H9 (cell line): ENCODE measurements around the gene PCDHGA6. TPM values are rescaled to one million over a fixed set of nuclear protein-coding genes. Genes with fewer than 3 reads are reported as not detected.
A peak's percentile ranks its signal among the peaks of the same experiment; 100 is the strongest.

Source experiments
- DNase-seq: peaks from one replicate; pipeline ENCODE4 v3.0.0-alpha.2; 2017
- H2AFZ ChIP-seq: one replicate; pipeline ENCODE4 v1.6.1; 2013; ENCODE audit warnings: mild to moderate bottlenecking, low read length, control low read depth, moderate library complexity
- H2AK5ac ChIP-seq: 2 replicates; pipeline ENCODE4 v1.6.1; 2013; ENCODE audit warnings: low read length, control low read depth, mixed read lengths; ENCODE audit not compliant: insufficient read length
- H2BK120ac ChIP-seq: one replicate; pipeline ENCODE4 v1.6.1; 2013; ENCODE audit warnings: low read depth, mild to moderate bottlenecking, low read length, control low read depth, inconsistent platforms; ENCODE audit not compliant: poor library complexity, severe bottlenecking
- H2BK12ac ChIP-seq: 2 replicates; pipeline ENCODE4 v1.6.1; 2013; ENCODE audit warnings: low read length, control low read depth, mixed read lengths, low read depth; ENCODE audit not compliant: insufficient read length
- H2BK15ac ChIP-seq: 2 replicates; pipeline ENCODE4 v1.6.1; 2013; ENCODE audit warnings: low read depth, low read length, control low read depth
- H2BK20ac ChIP-seq: one replicate; pipeline ENCODE4 v1.6.1; 2013; ENCODE audit warnings: low read depth, mild to moderate bottlenecking, low read length, control low read depth, inconsistent platforms; ENCODE audit not compliant: poor library complexity, severe bottlenecking
- H2BK5ac ChIP-seq: 2 replicates; pipeline ENCODE4 v1.6.1; 2013; ENCODE audit warnings: low read length, control low read depth, mixed read lengths; ENCODE audit not compliant: insufficient read length
- H3K14ac ChIP-seq: 2 replicates; pipeline ENCODE4 v1.6.1; 2013; ENCODE audit warnings: low read length, control low read depth; ENCODE audit not compliant: insufficient read depth
- H3K18ac ChIP-seq: 2 replicates; pipeline ENCODE4 v1.6.1; 2013; ENCODE audit warnings: low read depth, mild to moderate bottlenecking, mixed read lengths, low read length, control low read depth; ENCODE audit not compliant: insufficient read length
- H3K23ac ChIP-seq: 2 replicates; pipeline ENCODE4 v1.6.1; 2013; ENCODE audit warnings: low read length, control low read depth, mixed read lengths, low read depth; ENCODE audit not compliant: insufficient read length
- H3K23me2 ChIP-seq: 2 replicates; pipeline ENCODE4 v1.6.1; 2013; ENCODE audit warnings: low read depth, mild to moderate bottlenecking, mixed read lengths, low read length, control low read depth; ENCODE audit not compliant: insufficient read length, poor library complexity, severe bottlenecking
- H3K27ac ChIP-seq: 2 replicates; pipeline ENCODE4 v1.5.1; 2013; ENCODE audit warnings: low read length, control low read depth, mixed read lengths, low read depth; ENCODE audit not compliant: insufficient read length
- H3K27me3 ChIP-seq: 2 replicates; pipeline ENCODE4 v1.6.1; 2013; ENCODE audit warnings: low read length, control low read depth, inconsistent platforms; ENCODE audit not compliant: insufficient read depth
- H3K4ac ChIP-seq: 2 replicates; pipeline ENCODE4 v1.6.1; 2013; ENCODE audit warnings: low read depth, mild to moderate bottlenecking, control low read depth, inconsistent platforms, low read length, moderate library complexity
- H3K4me1 ChIP-seq: 2 replicates; pipeline ENCODE4 v1.6.1; 2013; ENCODE audit warnings: low read length, control low read depth, inconsistent platforms; ENCODE audit not compliant: insufficient read depth
- H3K4me2 ChIP-seq: 2 replicates; pipeline ENCODE4 v1.6.1; 2013; ENCODE audit warnings: low read length, control low read depth, mixed read lengths; ENCODE audit not compliant: insufficient read length, insufficient read depth
- H3K56ac ChIP-seq: 2 replicates; pipeline ENCODE4 v1.6.1; 2013; ENCODE audit warnings: low read depth, mild to moderate bottlenecking, mixed read lengths, low read length, control low read depth; ENCODE audit not compliant: insufficient read length
- H3K79me1 ChIP-seq: 2 replicates; pipeline ENCODE4 v1.6.1; 2013; ENCODE audit warnings: low read depth, mild to moderate bottlenecking, moderate library complexity, low read length, control low read depth, inconsistent platforms; ENCODE audit not compliant: insufficient read depth, poor library complexity, severe bottlenecking
- H3K79me2 ChIP-seq: 2 replicates; pipeline ENCODE4 v1.6.1; 2013; ENCODE audit warnings: low read length, control low read depth, inconsistent platforms; ENCODE audit not compliant: insufficient read depth
- H3K9ac ChIP-seq: 2 replicates; pipeline ENCODE4 v1.6.1; 2013; ENCODE audit warnings: low read length, control low read depth, mixed read lengths; ENCODE audit not compliant: insufficient read length; ENCODE audit errors: extremely low read depth
- H3K9me3 ChIP-seq: one replicate; pipeline ENCODE4 v1.6.1; 2013; ENCODE audit warnings: low read depth, low read length, inconsistent platforms; ENCODE audit not compliant: control insufficient read depth
- H3T11ph ChIP-seq: one replicate; pipeline ENCODE4 v1.6.1; 2013; ENCODE audit warnings: mild to moderate bottlenecking, low read length, control low read depth, inconsistent platforms
- H4K20me1 ChIP-seq: one replicate; pipeline ENCODE4 v1.6.1; 2013; ENCODE audit not compliant: control insufficient read depth, insufficient read length, insufficient read depth
- H4K5ac ChIP-seq: 2 replicates; pipeline ENCODE4 v1.6.1; 2013; ENCODE audit warnings: low read depth, mild to moderate bottlenecking, mixed read lengths, low read length, control low read depth; ENCODE audit not compliant: insufficient read length
- H4K8ac ChIP-seq: replicated peaks from 2 replicates; pipeline ENCODE4 v1.6.1; 2013; ENCODE audit warnings: low read length, control low read depth, mixed read lengths, low read depth; ENCODE audit not compliant: insufficient read length
- H4K91ac ChIP-seq: 2 replicates; pipeline ENCODE4 v1.6.1; 2013; ENCODE audit warnings: low read depth, mild to moderate bottlenecking, moderate library complexity, mixed read lengths, low read length, control low read depth; ENCODE audit not compliant: insufficient read length
- H3K27ac Mint-ChIP-seq, 3 experiments: 2 replicates in 2 of 3; 3 replicates in 1 of 3; pipeline ENCODE4 v1.8.0; 2020 to 2021; ENCODE audit warnings: mixed read lengths in 3 of 3, mild to moderate bottlenecking in 1 of 3, moderate library complexity in 1 of 3
- H3K27me3 Mint-ChIP-seq: 2 replicates; pipeline ENCODE4 v1.8.0; 2021; ENCODE audit warnings: low read depth, mild to moderate bottlenecking, moderate library complexity, mixed read lengths
- H3K36me3 Mint-ChIP-seq, 3 experiments: 2 replicates in 2 of 3; 3 replicates in 1 of 3; pipeline ENCODE4 v1.8.0; 2020 to 2021; ENCODE audit warnings: low read depth in 3 of 3, mixed read lengths in 3 of 3; ENCODE audit not compliant: insufficient read depth in 1 of 3
- H3K4me1 Mint-ChIP-seq, 2 experiments: 2 replicates each; pipeline ENCODE4 v1.8.0; 2020; ENCODE audit warnings: mixed read lengths in 2 of 2
- H3K4me3 Mint-ChIP-seq, 2 experiments: 2 replicates in 1 of 2; 3 replicates in 1 of 2; pipeline ENCODE4 v1.8.0; 2020 to 2021; ENCODE audit warnings: mild to moderate bottlenecking in 2 of 2, mixed read lengths in 2 of 2, moderate library complexity in 1 of 2
- H3K9me3 Mint-ChIP-seq, 2 experiments: 2 replicates in 1 of 2; 3 replicates in 1 of 2; pipeline ENCODE4 v1.8.0; 2020; ENCODE audit warnings: mild to moderate bottlenecking in 2 of 2, mixed read lengths in 2 of 2, moderate library complexity in 1 of 2
- WGBS: extraction: QIAGEN DNeasy Blood & Tissue Kit; methylation state at CpG from one replicate; pipeline ENCODE4 v1.1.7; 2013; ENCODE audit warnings: missing lambda C conversion rate, low lambda C conversion rate, mixed read lengths; ENCODE audit not compliant: insufficient read length; ENCODE audit errors: extremely low coverage; 5-methylcytosine and 5-hydroxymethylcytosine counted together
- total RNA-seq: library from RNA; stranded (reverse); gene quantifications from 2 replicates; pipeline ENCODE4 v1.2.1, GENCODE V29; 2021
- TF ChIP-seq, protein P1 (sequence below): fragments of 200-600 bp; sonication (generic); conservative IDR thresholded peaks from 3 replicates; pipeline ENCODE4 v1.8.0; 2021; ENCODE audit warnings: antibody characterized with exemption, mild to moderate bottlenecking

Gene PCDHGA6
- total RNA-seq, 1 experiment from 2014 or later: 1.7 TPM

DNA sequence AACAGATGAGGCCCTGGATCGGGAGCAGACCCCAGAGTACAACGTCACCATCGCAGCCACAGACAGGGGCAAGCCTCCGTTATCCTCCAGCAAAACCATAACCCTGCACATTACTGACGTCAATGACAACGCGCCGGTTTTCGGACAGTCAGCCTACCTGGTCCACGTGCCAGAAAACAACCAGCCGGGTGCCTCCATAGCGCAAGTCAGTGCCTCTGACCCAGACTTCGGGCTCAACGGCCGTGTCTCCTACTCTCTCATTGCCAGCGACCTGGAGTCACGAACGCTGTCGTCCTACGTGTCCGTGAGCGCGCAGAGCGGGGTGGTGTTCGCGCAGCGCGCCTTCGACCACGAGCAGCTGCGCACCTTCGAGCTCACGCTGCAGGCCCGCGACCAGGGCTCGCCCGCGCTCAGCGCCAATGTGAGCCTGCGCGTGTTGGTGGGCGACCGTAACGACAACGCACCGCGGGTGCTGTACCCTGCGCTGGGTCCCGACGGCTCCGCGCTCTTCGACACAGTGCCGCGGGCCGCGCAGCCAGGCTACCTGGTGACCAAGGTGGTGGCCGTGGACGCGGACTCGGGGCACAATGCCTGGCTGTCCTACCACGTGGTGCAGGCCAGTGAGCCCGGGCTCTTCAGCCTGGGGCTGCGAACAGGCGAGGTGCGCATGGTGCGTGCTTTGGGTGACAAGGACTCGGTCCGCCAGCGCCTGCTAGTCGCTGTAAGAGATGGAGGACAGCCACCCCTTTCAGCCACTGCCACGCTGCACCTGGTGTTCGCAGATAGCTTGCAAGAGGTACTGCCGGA, 45.6 kb downstream of the PCDHGA6 start:
- no peak overlapping the region for H4K91ac ChIP-seq
- no peak overlapping the region for H2BK20ac ChIP-seq
- peaks cover 17% of the 10 kb centered on the region for H3K27me3 Mint-ChIP-seq
- H2AFZ ChIP-seq: no peak overlapping the region
- H3K9ac ChIP-seq: no peak overlapping the region
- peaks cover 13% of the 10 kb centered on the region for H3K9me3 ChIP-seq
- no peak overlapping the region for H3K4me2 ChIP-seq
- H3K4ac ChIP-seq: no peak overlapping the region
- peak; percentile 28 for DNase-seq
- H3K4me3 Mint-ChIP-seq: peak overlapping the region in 1 of 2 experiments; percentile 86; a peak in 1 of 5 replicates
- H3K79me1 ChIP-seq: no peaks in the 10 kb centered on the region
- no peak overlapping the region for H3K27ac ChIP-seq
- H4K8ac ChIP-seq: no peak overlapping the region
- H3T11ph ChIP-seq: no peak overlapping the region
- no peak overlapping the region for H2BK120ac ChIP-seq
- H3K23ac ChIP-seq: no peak overlapping the region
- no peak overlapping the region for H3K14ac ChIP-seq
- no peak overlapping the region for H3K56ac ChIP-seq
- H3K23me2 ChIP-seq: peaks cover 7% of the 10 kb centered on the region
- peaks cover 4 to 13% of the 10 kb centered on the region in 2 experiments; a peak in 3 of 4 replicates for H3K4me1 Mint-ChIP-seq
- no peaks in the 10 kb centered on the region; the same call in 1 of the 2 replicates for H3K27me3 ChIP-seq
- TF ChIP-seq, protein P1, sequence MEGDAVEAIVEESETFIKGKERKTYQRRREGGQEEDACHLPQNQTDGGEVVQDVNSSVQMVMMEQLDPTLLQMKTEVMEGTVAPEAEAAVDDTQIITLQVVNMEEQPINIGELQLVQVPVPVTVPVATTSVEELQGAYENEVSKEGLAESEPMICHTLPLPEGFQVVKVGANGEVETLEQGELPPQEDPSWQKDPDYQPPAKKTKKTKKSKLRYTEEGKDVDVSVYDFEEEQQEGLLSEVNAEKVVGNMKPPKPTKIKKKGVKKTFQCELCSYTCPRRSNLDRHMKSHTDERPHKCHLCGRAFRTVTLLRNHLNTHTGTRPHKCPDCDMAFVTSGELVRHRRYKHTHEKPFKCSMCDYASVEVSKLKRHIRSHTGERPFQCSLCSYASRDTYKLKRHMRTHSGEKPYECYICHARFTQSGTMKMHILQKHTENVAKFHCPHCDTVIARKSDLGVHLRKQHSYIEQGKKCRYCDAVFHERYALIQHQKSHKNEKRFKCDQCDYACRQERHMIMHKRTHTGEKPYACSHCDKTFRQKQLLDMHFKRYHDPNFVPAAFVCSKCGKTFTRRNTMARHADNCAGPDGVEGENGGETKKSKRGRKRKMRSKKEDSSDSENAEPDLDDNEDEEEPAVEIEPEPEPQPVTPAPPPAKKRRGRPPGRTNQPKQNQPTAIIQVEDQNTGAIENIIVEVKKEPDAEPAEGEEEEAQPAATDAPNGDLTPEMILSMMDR: no peak
- H2BK5ac ChIP-seq: no peak overlapping the region
- H3K9me3 Mint-ChIP-seq: peaks cover 67 to 79% of the 10 kb centered on the region in 2 experiments
- H2AK5ac ChIP-seq: no peak overlapping the region
- H2BK12ac ChIP-seq: no peak overlapping the region
- no peak overlapping the region for H2BK15ac ChIP-seq
- no CpG with 5 or more reads among the region's 74 CpGs for WGBS
- no peak overlapping the region for H4K5ac ChIP-seq
- H4K20me1 ChIP-seq: no peaks in the 10 kb centered on the region
- peaks cover 58 to 86% (median 65%) of the 10 kb centered on the region in 3 experiments for H3K36me3 Mint-ChIP-seq
- no peak overlapping the region for H3K27ac Mint-ChIP-seq
- H3K4me1 ChIP-seq: no peaks in the 10 kb centered on the region
- H3K79me2 ChIP-seq: no peaks in the 10 kb centered on the region
- H3K18ac ChIP-seq: no peak overlapping the region
